ENCODE measurements around the gene INCA1. TPM values are rescaled to one million over a fixed set of nuclear protein-coding genes. Genes with fewer than 3 reads are reported as not detected.
A peak's percentile ranks its signal among the peaks of the same experiment; 100 is the strongest.

The INCA1 gene
- total and polyA plus RNA-seq, 7 donors, result 1.6 to 4.9 (median 3.8) TPM

GRCh38 chr17:4945944-4946280, 51.4 kb downstream of the INCA1 start:
- WGBS, 3 donors, result 6 to 27% (median 24%) methylated on average over 3 to 4 of the region's 4 CpGs

GRCh38 chr17:4945176-4945943, 52.0 kb downstream of the INCA1 start:
- intact Hi-C loops (cut with DNase I), result no loop called here
- DNase-seq, result peak; percentile 86 to 90
- 23 to 35% (median 23%) methylated on average over 7 of the region's 7 CpGs for WGBS, 3 donors
- Histone ChIP-seq H3K4me3 (peak overlapping the region; percentile 97), H3K4me1 (peaks cover 36% of the 10 kb centered on the region), H3K36me3 (ENCODE audit: insufficient read depth in 1 of 2, low read depth in 1 of 2) (peaks cover 0 to 51% of the 10 kb centered on the region in 2 donors), H3K27ac (peak overlapping the region; percentile 96), H3K9me3 (no peaks in the 10 kb centered on the region), H3K27me3 (ENCODE audit: insufficient read depth in 3 of 3, low read length in 2 of 3) (no peaks in the 10 kb centered on the region)
- no peak for TF ChIP-seq CTCF (IDR thresholded peaks at IDR 0.05)
- peak; percentile 48 to 62 (median 58) for ATAC-seq

More at GRCh38 chr17:4945944-4946280, 51.4 kb downstream of the INCA1 start:
- no peak for ATAC-seq
- no peak for DNase-seq
- no peaks in the 10 kb centered on the region for H3K9me3 ChIP-seq
- peak overlapping the region; percentile 97 for H3K4me3 ChIP-seq
- intact Hi-C loops (cut with DNase I), result no loop called here
- H3K27me3 ChIP-seq (ENCODE audit: insufficient read depth in 3 of 3, low read length in 2 of 3), result no peaks in the 10 kb centered on the region
- TF ChIP-seq CTCF (IDR thresholded peaks at IDR 0.05), result no peak
- H3K36me3 ChIP-seq (ENCODE audit: insufficient read depth in 1 of 2, low read depth in 1 of 2), result peaks cover 0 to 51% of the 10 kb centered on the region in 2 donors
- peak overlapping the region; percentile 96 for H3K27ac ChIP-seq
- H3K4me1 ChIP-seq, result peaks cover 41% of the 10 kb centered on the region

- H3K27me3 ChIP-seq (ENCODE audit: insufficient read depth in 3 of 3, low read length in 2 of 3), result no peaks in the 10 kb centered on the region
- TF ChIP-seq CTCF (IDR thresholded peaks at IDR 0.05), result no peak
- H3K27ac ChIP-seq, result peak overlapping the region; percentile 96
- DNase-seq (peak in 1 of 2 donors; percentile 48), ATAC-seq (no peak)
- intact Hi-C loops (cut with DNase I), result loop anchor here (5.0 kb wide), 3 partner anchors 37 to 53 kb away; partner anchors contain the start of genes CAMTA2 (in 1 of the 2), INCA1 (in 1 of the 2) and KIF1C (in 1 of the 2)
- H3K9me3 ChIP-seq, result no peaks in the 10 kb centered on the region
- H3K4me3 ChIP-seq, result peak overlapping the region; percentile 97
- peaks cover 0 to 51% of the 10 kb centered on the region in 2 donors for H3K36me3 ChIP-seq (ENCODE audit: insufficient read depth in 1 of 2, low read depth in 1 of 2)
- peaks cover 33% of the 10 kb centered on the region for H3K4me1 ChIP-seq
- WGBS, 3 donors, result 60 to 61% (median 61%) methylated on average over 8 of the region's 8 CpGs
These were observed 52.7 kb downstream of the INCA1 start for GRCh38 chr17:4944554-4945175.

GRCh38 chr17:4944163-4944553, 53.2 kb downstream of the INCA1 start:
- H3K36me3 ChIP-seq (ENCODE audit: insufficient read depth in 1 of 2, low read depth in 1 of 2), result peaks cover 0 to 51% of the 10 kb centered on the region in 2 donors
- intact Hi-C loops (cut with DNase I), result loop anchor here (5.0 kb wide), 3 partner anchors 37 to 53 kb away; partner anchors contain the start of genes CAMTA2 (in 1 of the 2), INCA1 (in 1 of the 2) and KIF1C (in 1 of the 2)
- peaks cover 33% of the 10 kb centered on the region for H3K4me1 ChIP-seq
- ATAC-seq (no peak), DNase-seq (peak in 1 of 2 donors; percentile 39)
- WGBS, 3 donors, result 45 to 61% (median 50%) methylated on average over 2 to 3 of the region's 3 CpGs
- H3K27me3 ChIP-seq (ENCODE audit: insufficient read depth in 3 of 3, low read length in 2 of 3), result no peaks in the 10 kb centered on the region
- no peaks in the 10 kb centered on the region for H3K9me3 ChIP-seq
- TF ChIP-seq CTCF (IDR thresholded peaks at IDR 0.05), result no peak
- H3K27ac ChIP-seq, result peak overlapping the region; percentile 96
- H3K4me3 ChIP-seq, result no peak overlapping the region
